B cell (primary cell): ENCODE results near the gene VEGFB. TPM values are rescaled to one million over a fixed set of nuclear protein-coding genes. Genes with fewer than 3 reads are reported as not detected.

Source experiments
- ATAC-seq: fragments of 200-7000 bp; cut with Tn5 transposase; one replicate; pipeline ENCODE4 v1.10.0; 2021; ENCODE audit warnings: low read depth, mild to moderate bottlenecking, moderate number of reproducible peaks, moderate library complexity
- CTCF ChIA-PET: fragments of 350-600 bp; sonication (Branson Sonifier 250); formaldehyde crosslinking; loops from one replicate; lab custom pipeline; 2021; ENCODE audit warnings: antibody characterized with exemption, inconsistent platforms; lab: Charles Lee
- POLR2A ChIA-PET: fragments of 350-600 bp; sonication (Branson Sonifier 250); formaldehyde crosslinking; loops from one replicate; lab custom pipeline; 2021; ENCODE audit warnings: antibody characterized with exemption; lab: Charles Lee
- DNase-seq: peaks from one replicate; pipeline ENCODE4 v3.0.0; 2013
- H2AFZ ChIP-seq: 2 replicates; pipeline ENCODE4 v1.6.1; 2012; ENCODE audit warnings: mild to moderate bottlenecking, low read depth, low read length; ENCODE audit not compliant: insufficient read depth, poor library complexity, severe bottlenecking
- H3K27ac ChIP-seq, 2 donors: 1 replicate in 1 of 2; 2 replicates in 1 of 2; pipeline ENCODE4 v1.5.1; 2012 to 2013; ENCODE audit warnings: low read length in 2 of 2, mild to moderate bottlenecking in 2 of 2, moderate library complexity in 1 of 2
- H3K27me3 ChIP-seq, 4 experiments: fragments of 200-600 bp in 1 of 4; sonication (generic) in 1 of 4; replicated peaks in 1 of 4; 1 replicate in 2 of 4; 2 replicates in 2 of 4; pipeline versions ENCODE4 v1.6.1 to v1.7.0; 2013 to 2016; ENCODE audit warnings: low read length in 3 of 4, mild to moderate bottlenecking in 2 of 4, mixed read lengths in 1 of 4, moderate library complexity in 1 of 4; ENCODE audit not compliant: insufficient read depth in 4 of 4, control insufficient read depth in 3 of 4; ENCODE audit errors: control extremely low read depth in 1 of 4
- H3K36me3 ChIP-seq, 2 experiments: replicated peaks in 1 of 2; 1 replicate in 1 of 2; 2 replicates in 1 of 2; pipeline versions ENCODE4 v1.6.1 to v1.7.1; 2013; ENCODE audit warnings: low read length in 1 of 2; ENCODE audit not compliant: insufficient read depth in 2 of 2, control insufficient read depth in 1 of 2; ENCODE audit errors: control extremely low read depth in 1 of 2, extremely low read depth in 1 of 2
- H3K4me1 ChIP-seq, 2 donors: fragments of 200-600 bp in 1 of 2; sonication (generic) in 1 of 2; 1 replicate in 1 of 2; 2 replicates in 1 of 2; pipeline versions ENCODE4 v1.5.1 to v1.6.1; 2013 to 2017; ENCODE audit warnings: low read length in 2 of 2; ENCODE audit not compliant: control insufficient read depth in 2 of 2, insufficient read depth in 2 of 2
- H3K4me2 ChIP-seq: replicated peaks from 2 replicates; pipeline ENCODE3; 2012; ENCODE audit warnings: mild to moderate bottlenecking, low read depth, low read length; ENCODE audit not compliant: poor library complexity, severe bottlenecking
- H3K4me3 ChIP-seq, 5 experiments: fragments of 200-600 bp in 1 of 5; sonication (generic) in 1 of 5; 1 replicate in 3 of 5; 2 replicates in 2 of 5; pipeline versions ENCODE4 v1.5.1 to v1.7.0; 2011 to 2016; ENCODE audit warnings: low read length in 4 of 5, mild to moderate bottlenecking in 4 of 5, low read depth in 2 of 5, control low read depth in 1 of 5, moderate library complexity in 1 of 5; ENCODE audit not compliant: insufficient read depth in 1 of 5; ENCODE audit errors: control extremely low read depth in 1 of 5, extremely low read depth in 1 of 5
- H3K79me2 ChIP-seq: fragments of 200-600 bp; sonication (generic); one replicate; pipeline ENCODE4 v1.6.0; 2016; ENCODE audit warnings: low read length; ENCODE audit not compliant: control insufficient read depth, insufficient read depth
- H3K9ac ChIP-seq: fragments of 200-600 bp; sonication (generic); 2 replicates; pipeline ENCODE4 v1.6.1; 2017; ENCODE audit warnings: mild to moderate bottlenecking, low read length, moderate library complexity
- H3K9me3 ChIP-seq, 3 donors: one replicate each; pipeline versions ENCODE4 v1.6.1 to v1.7.1; 2013; ENCODE audit warnings: low read length in 2 of 3; ENCODE audit not compliant: control insufficient read depth in 2 of 3, insufficient read depth in 1 of 3; ENCODE audit errors: control extremely low read depth in 1 of 3
- H4K20me1 ChIP-seq: 2 replicates; pipeline ENCODE4 v1.6.0; 2012; ENCODE audit warnings: mild to moderate bottlenecking, low read length; ENCODE audit not compliant: insufficient read depth, control insufficient read depth, poor library complexity, severe bottlenecking
- H3K27ac Mint-ChIP-seq: one replicate; pipeline ENCODE4 v1.8.0; 2021; ENCODE audit warnings: mixed read lengths
- H3K27me3 Mint-ChIP-seq: one replicate; pipeline ENCODE4 v1.8.0; 2021; ENCODE audit warnings: mixed read lengths
- H3K4me1 Mint-ChIP-seq: one replicate; pipeline ENCODE4 v1.8.0; 2021; ENCODE audit warnings: mixed read lengths
- H3K4me3 Mint-ChIP-seq: one replicate; pipeline ENCODE4 v1.8.0; 2021; ENCODE audit warnings: mixed read lengths
- H3K9me3 Mint-ChIP-seq: one replicate; pipeline ENCODE4 v1.8.0; 2022; ENCODE audit warnings: mixed read lengths; ENCODE audit not compliant: insufficient read depth
- CTCF ChIP-seq: fragments of 200-600 bp; IDR thresholded peaks from one replicate; pipeline ENCODE4 v1.8.0; 2022; ENCODE audit warnings: antibody characterized with exemption, mild to moderate bottlenecking
- EZH2 ChIP-seq: IDR thresholded peaks from 2 replicates; pipeline ENCODE4 v1.6.1; 2012; ENCODE audit warnings: borderline replicate concordance, low read depth, mild to moderate bottlenecking, moderate library complexity, low read length; ENCODE audit not compliant: insufficient read depth, poor library complexity, severe bottlenecking
- WGBS: methylation state at CpG from one replicate; pipeline ENCODE4 v1.1.5; 2013; ENCODE audit warnings: missing lambda C conversion rate; ENCODE audit not compliant: insufficient coverage; 5-methylcytosine and 5-hydroxymethylcytosine counted together
- intact Hi-C: fragments of 100-400 bp; cut with micrococcal nuclease; formaldehyde crosslinking; loops from one replicate; pipeline ENCODE4 v1.10.0; 2022
- polyA plus RNA-seq: library from polyadenylated mRNA; depleted of rRNA; stranded (reverse); fragments of >200 nt; gene quantifications from 2 replicates; pipeline ENCODE4 v1.2.3, GENCODE V29; 2012
- total RNA-seq, 2 donors: library from RNA; stranded (reverse); fragments of 120-200 nt in 1 of 2; gene quantifications; 1 replicate in 1 of 2; 2 replicates in 1 of 2; pipeline versions ENCODE4 v1.2.3 to v1.2.4, GENCODE V29; 2013 to 2022

Gene VEGFB
- total and polyA plus RNA-seq, 2 donors (not counting 1 experiment from before 2014, with no cell fraction given): 56.4 to 152 TPM

- H3K4me3 ChIP-seq: no peak overlapping the region
- no peaks in the 10 kb centered on the region for H3K27me3 Mint-ChIP-seq
- H3K27me3 ChIP-seq: no peaks in the 10 kb centered on the region
- no peak overlapping the region for H3K9ac ChIP-seq
- ATAC-seq: no peak
- intact Hi-C loops: no loop called here
- no peaks in the 10 kb centered on the region for H3K79me2 ChIP-seq
- no peak overlapping the region for H3K4me3 Mint-ChIP-seq
- no peak for TF ChIP-seq EZH2
- no peak for TF ChIP-seq CTCF
- H4K20me1 ChIP-seq: no peaks in the 10 kb centered on the region
- H2AFZ ChIP-seq: no peak overlapping the region
- ChIA-PET POLR2A (interaction anchor here (0.7 kb wide), 1 partner anchor 520 kb away, joined by 3 read pairs; no protein-coding TSS in a partner anchor), CTCF (interaction anchor here (1.1 kb wide), 1 partner anchor 9 kb away, joined by 3 read pairs; no protein-coding TSS in a partner anchor)
- no peak overlapping the region for H3K27ac Mint-ChIP-seq
- no peak overlapping the region for H3K4me2 ChIP-seq
- H3K9me3 ChIP-seq: no peaks in the 10 kb centered on the region
- H3K4me1 ChIP-seq: no peaks in the 10 kb centered on the region
- no peaks in the 10 kb centered on the region for H3K36me3 ChIP-seq
- H3K27ac ChIP-seq: no peak overlapping the region
- no peaks in the 10 kb centered on the region for H3K9me3 Mint-ChIP-seq
- WGBS: 97% methylated on average over 24 of the region's 24 CpGs
- peaks cover under 1% of the 10 kb centered on the region for H3K4me1 Mint-ChIP-seq
- DNase-seq: no peak
Measured at GRCh38 chr11:64258356-64258755, 24.0 kb downstream of the VEGFB start.

GRCh38 chr11:64258946-64259532, 24.7 kb downstream of the VEGFB start:
- no peak for DNase-seq
- Histone ChIP-seq H3K4me3 (no peak overlapping the region), H3K27me3 (no peaks in the 10 kb centered on the region), H2AFZ (no peak overlapping the region), H3K9ac (no peak overlapping the region), H3K4me2 (no peak overlapping the region), H3K4me1 (no peaks in the 10 kb centered on the region), H3K36me3 (no peaks in the 10 kb centered on the region), H4K20me1 (no peaks in the 10 kb centered on the region), H3K27ac (no peak overlapping the region), H3K79me2 (no peaks in the 10 kb centered on the region), H3K9me3 (no peaks in the 10 kb centered on the region)
- WGBS: 95% methylated on average over 32 of the region's 32 CpGs
- TF ChIP-seq EZH2: no peak
- TF ChIP-seq CTCF: no peak
- Mint-ChIP-seq H3K4me1 (no peaks in the 10 kb centered on the region), H3K4me3 (no peak overlapping the region), H3K27ac (no peak overlapping the region), H3K9me3 (no peaks in the 10 kb centered on the region), H3K27me3 (no peaks in the 10 kb centered on the region)
- ChIA-PET CTCF (interaction anchor here (0.6 kb wide), 1 partner anchor 10 kb away, joined by 3 read pairs; no protein-coding TSS in a partner anchor), POLR2A (interaction anchor here (0.6 kb wide), 1 partner anchor 68 kb away, joined by 4 read pairs; no protein-coding TSS in a partner anchor)
- intact Hi-C loops: no loop called here
- no peak for ATAC-seq
